H1 (cell line): Measurements from ENCODE around the gene PRDM15. TPM values are rescaled to one million over a fixed set of nuclear protein-coding genes. Genes with fewer than 3 reads are reported as not detected.

Source experiments
- CTCF ChIA-PET: fragments of 300-600 bp; sonication (Branson Sonifier 250); formaldehyde crosslinking; loops from one replicate; lab custom pipeline; 2021; ENCODE audit not compliant: partially characterized antibody; lab: Charles Lee
- POLR2A ChIA-PET: fragments of 300-600 bp; sonication (Branson Sonifier 250); formaldehyde crosslinking; loops from one replicate; lab custom pipeline; 2021; ENCODE audit warnings: inconsistent platforms; ENCODE audit not compliant: partially characterized antibody; lab: Charles Lee
- DNase-seq, 2 experiments: peaks; one replicate each; pipeline versions ENCODE4 v3.0.0 to v3.0.0-alpha.2; 2010 to 2022; ENCODE audit warnings: low spot score in 2 of 2, low read depth in 1 of 2, mixed read lengths in 1 of 2
- FAIRE-seq: peaks from 2 replicates; lab custom pipeline; 2011; peaks lifted over from hg19 to GRCh38; lab: Jason Lieb, UNC
- H2AFZ ChIP-seq: 2 replicates; pipeline ENCODE4 v1.8.1; 2012; ENCODE audit warnings: low read length, inconsistent platforms
- H2AK5ac ChIP-seq: 2 replicates; pipeline ENCODE4 v1.6.1; 2013; ENCODE audit warnings: low read depth, low read length
- H2BK120ac ChIP-seq: replicated peaks from 2 replicates; pipeline ENCODE3; 2013; ENCODE audit warnings: low read depth, low read length, inconsistent platforms
- H2BK12ac ChIP-seq: 2 replicates; pipeline ENCODE4 v1.6.1; 2013; ENCODE audit warnings: low read depth, low read length
- H2BK15ac ChIP-seq: 2 replicates; pipeline ENCODE4 v1.6.1; 2013; ENCODE audit warnings: low read length
- H2BK20ac ChIP-seq: 2 replicates; pipeline ENCODE4 v1.6.1; 2013; ENCODE audit warnings: low read length
- H2BK5ac ChIP-seq: 2 replicates; pipeline ENCODE4 v1.6.1; 2013; ENCODE audit warnings: low read depth, low read length
- H3K14ac ChIP-seq: 2 replicates; pipeline ENCODE4 v1.6.1; 2013; ENCODE audit warnings: inconsistent platforms; ENCODE audit not compliant: insufficient read length
- H3K18ac ChIP-seq: 2 replicates; pipeline ENCODE4 v1.6.1; 2013; ENCODE audit warnings: low read length; ENCODE audit errors: extremely low read depth
- H3K23ac ChIP-seq: 2 replicates; pipeline ENCODE4 v1.6.1; 2013; ENCODE audit warnings: inconsistent platforms; ENCODE audit not compliant: insufficient read length
- H3K23me2 ChIP-seq: 2 replicates; pipeline ENCODE4 v1.6.1; 2013; ENCODE audit warnings: low read depth, low read length
- H3K27ac ChIP-seq: 2 replicates; pipeline ENCODE4 v1.6.1; 2011; ENCODE audit warnings: low read depth, low read length, inconsistent platforms
- H3K27me3 ChIP-seq, 4 experiments: replicated peaks in 1 of 4; 1 replicate in 1 of 4; 2 replicates in 3 of 4; pipeline versions ENCODE4 v1.6.1 to v1.8.1; 2011 to 2013; ENCODE audit warnings: low read length in 3 of 4, mild to moderate bottlenecking in 3 of 4, inconsistent platforms in 2 of 4, mixed read lengths in 2 of 4, moderate library complexity in 1 of 4; ENCODE audit not compliant: control insufficient read depth in 3 of 4, insufficient read depth in 3 of 4; ENCODE audit errors: extremely low read depth in 1 of 4
- H3K36me3 ChIP-seq, 4 experiments: 2 replicates each; pipeline versions ENCODE4 v1.6.1 to v1.8.1; 2011 to 2013; ENCODE audit warnings: mild to moderate bottlenecking in 4 of 4, low read length in 3 of 4, moderate library complexity in 2 of 4, control low read depth in 1 of 4, inconsistent platforms in 1 of 4; ENCODE audit not compliant: insufficient read depth in 4 of 4, control insufficient read depth in 2 of 4
- H3K4ac ChIP-seq: replicated peaks from 2 replicates; pipeline ENCODE3; 2013; ENCODE audit warnings: low read length, low read depth, mixed read lengths, inconsistent platforms; ENCODE audit not compliant: insufficient read length
- H3K4me1 ChIP-seq, 4 experiments: replicated peaks in 1 of 4; 1 replicate in 1 of 4; 2 replicates in 3 of 4; pipeline versions ENCODE4 v1.6.1 to v1.8.1; 2011 to 2013; ENCODE audit warnings: low read length in 3 of 4, inconsistent platforms in 2 of 4, mixed read lengths in 1 of 4; ENCODE audit not compliant: insufficient read depth in 4 of 4, control insufficient read depth in 3 of 4
- H3K4me2 ChIP-seq, 2 experiments: 2 replicates each; pipeline versions ENCODE4 v1.6.1 to v1.8.1; 2011 to 2013; ENCODE audit warnings: low read depth in 2 of 2, low read length in 2 of 2, control low read depth in 1 of 2, inconsistent platforms in 1 of 2, mild to moderate bottlenecking in 1 of 2; ENCODE audit not compliant: insufficient read depth in 1 of 2
- H3K4me3 ChIP-seq, 4 experiments: fragments of 200-600, 300-600 bp in 1 of 4; sonication (generic), shearing (Covaris generic), sonication (Bioruptor Twin) in 1 of 4; 2 replicates each; pipeline versions ENCODE4 v1.5.1 to v1.8.1; 2011 to 2016; ENCODE audit warnings: low read length in 4 of 4, low read depth in 3 of 4, control low read depth in 2 of 4, inconsistent platforms in 2 of 4, mild to moderate bottlenecking in 2 of 4, mixed read lengths in 1 of 4, moderate library complexity in 1 of 4; ENCODE audit not compliant: insufficient read depth in 2 of 4; ENCODE audit errors: extremely low read depth in 1 of 4
- H3K56ac ChIP-seq: replicated peaks from 2 replicates; pipeline ENCODE3; 2013; ENCODE audit warnings: low read depth, mild to moderate bottlenecking, mixed read lengths, low read length, inconsistent platforms; ENCODE audit not compliant: insufficient read length
- H3K79me1 ChIP-seq: 2 replicates; pipeline ENCODE4 v1.6.1; 2013; ENCODE audit warnings: low read depth, low read length, control low read depth
- H3K79me2 ChIP-seq, 2 experiments: 2 replicates each; pipeline versions ENCODE4 v1.6.1 to v1.8.1; 2012 to 2013; ENCODE audit warnings: low read length in 2 of 2, mild to moderate bottlenecking in 2 of 2, inconsistent platforms in 1 of 2; ENCODE audit not compliant: insufficient read depth in 2 of 2, control insufficient read depth in 1 of 2
- H3K9ac ChIP-seq, 4 experiments: replicated peaks in 1 of 4; 1 replicate in 1 of 4; 2 replicates in 3 of 4; pipeline versions ENCODE4 v1.6.1 to v1.8.1; 2011 to 2013; ENCODE audit warnings: low read depth in 3 of 4, low read length in 3 of 4, control low read depth in 2 of 4, mild to moderate bottlenecking in 2 of 4, moderate library complexity in 2 of 4, inconsistent platforms in 1 of 4; ENCODE audit errors: extremely low read depth in 1 of 4
- H3K9me3 ChIP-seq, 2 experiments: 2 replicates each; pipeline versions ENCODE4 v1.6.1 to v1.8.1; 2012 to 2013; ENCODE audit warnings: mild to moderate bottlenecking in 2 of 2, moderate library complexity in 2 of 2, control low read depth in 1 of 2, inconsistent platforms in 1 of 2, low read depth in 1 of 2, low read length in 1 of 2, mixed read lengths in 1 of 2; ENCODE audit not compliant: insufficient read depth in 2 of 2
- H4K20me1 ChIP-seq, 2 experiments: replicated peaks in 1 of 2; 2 replicates each; pipeline versions ENCODE3 to v1.8.1; 2011 to 2013; ENCODE audit warnings: inconsistent platforms in 2 of 2, low read length in 2 of 2, mild to moderate bottlenecking in 1 of 2; ENCODE audit not compliant: insufficient read depth in 2 of 2, control insufficient read depth in 1 of 2
- H4K5ac ChIP-seq: 2 replicates; pipeline ENCODE4 v1.6.1; 2013; ENCODE audit warnings: low read length, low read depth, mixed read lengths, inconsistent platforms; ENCODE audit not compliant: insufficient read length
- H4K8ac ChIP-seq: 2 replicates; pipeline ENCODE4 v1.8.0; 2013; ENCODE audit warnings: mild to moderate bottlenecking, moderate library complexity, low read length, inconsistent platforms; ENCODE audit not compliant: insufficient read depth; ENCODE audit errors: extremely low read depth
- H4K91ac ChIP-seq: replicated peaks from 2 replicates; pipeline ENCODE3; 2013; ENCODE audit warnings: low read length, mixed read lengths, inconsistent platforms; ENCODE audit not compliant: insufficient read length
- CTCF ChIP-seq, 3 experiments: IDR thresholded peaks; 1 replicate in 2 of 3; 2 replicates in 1 of 3; pipeline versions ENCODE4 v1.5.1 to v1.6.1; 2011; ENCODE audit warnings: low read length in 3 of 3, mild to moderate bottlenecking in 3 of 3, inconsistent platforms in 2 of 3, low read depth in 1 of 3, moderate library complexity in 1 of 3; ENCODE audit not compliant: insufficient read depth in 1 of 3; ENCODE audit errors: control extremely low read depth in 1 of 3
- E2F6 ChIP-seq: IDR thresholded peaks from 2 replicates; pipeline ENCODE4 v1.6.1; 2012; ENCODE audit warnings: inconsistent platforms
- EP300 ChIP-seq, 2 experiments: IDR thresholded peaks; 1 replicate in 1 of 2; 2 replicates in 1 of 2; pipeline ENCODE4 v1.6.1; 2011 to 2012; ENCODE audit warnings: low read depth in 2 of 2, low read length in 2 of 2, mild to moderate bottlenecking in 2 of 2, borderline replicate concordance in 1 of 2, inconsistent platforms in 1 of 2, moderate library complexity in 1 of 2
- EZH2 ChIP-seq: fragments of 200-600 bp; sonication (generic); IDR thresholded peaks from 2 replicates; pipeline ENCODE4 v1.7.1; 2012; ENCODE audit warnings: low read depth, mild to moderate bottlenecking, moderate library complexity, low read length, inconsistent platforms; ENCODE audit not compliant: severe bottlenecking
- JUN ChIP-seq: IDR thresholded peaks from 2 replicates; pipeline ENCODE4 v1.6.1; 2011; ENCODE audit warnings: low read depth, mild to moderate bottlenecking, improper control_type of control experiment, low read length
- JUND ChIP-seq: IDR thresholded peaks from 2 replicates; pipeline ENCODE4 v1.6.1; 2011; ENCODE audit warnings: mild to moderate bottlenecking, improper control_type of control experiment, low read length
- POU5F1 ChIP-seq: IDR thresholded peaks from 2 replicates; pipeline ENCODE4 v1.6.1; 2011; ENCODE audit warnings: low read depth, mild to moderate bottlenecking, low read length, moderate library complexity
- RBBP5 ChIP-seq: IDR thresholded peaks from 2 replicates; pipeline ENCODE4 v1.7.1; 2012; ENCODE audit warnings: low read depth, mild to moderate bottlenecking, inconsistent platforms, low read length, moderate library complexity, borderline replicate concordance
- RXRA ChIP-seq: IDR thresholded peaks from 2 replicates; pipeline ENCODE4 v1.6.1; 2011; ENCODE audit warnings: low read depth, mild to moderate bottlenecking, low read length, moderate library complexity; ENCODE audit not compliant: insufficient read depth
- SRF ChIP-seq: IDR thresholded peaks from 2 replicates; pipeline ENCODE4 v1.6.1; 2011; ENCODE audit warnings: mild to moderate bottlenecking, low read depth, low read length, moderate library complexity
- ZNF274 ChIP-seq: IDR thresholded peaks from 2 replicates; pipeline ENCODE4 v1.7.0; 2012; ENCODE audit warnings: low read length, borderline replicate concordance; ENCODE audit errors: extremely low read depth
- WGBS, 2 experiments: shearing (Covaris generic) in 1 of 2; methylation state at CpG; one replicate each; pipeline versions ENCODE4 v1.1.6 to v1.1.7; 2013 to 2015; ENCODE audit warnings: low lambda C conversion rate in 2 of 2, mixed read lengths in 2 of 2, inconsistent platforms in 1 of 2, low coverage in 1 of 2, missing lambda C conversion rate in 1 of 2; ENCODE audit not compliant: insufficient replicate concordance in 2 of 2, insufficient coverage in 1 of 2, insufficient read length in 1 of 2; ENCODE audit errors: extremely low coverage in 1 of 2, missing lambda C conversion rate in 1 of 2; 5-methylcytosine and 5-hydroxymethylcytosine counted together
- polyA plus RNA-seq, 7 experiments: library from polyadenylated mRNA; depleted of rRNA in 3 of 7; stranded (reverse) in 5 of 7; unstranded in 2 of 7; fragments of >200 nt in 5 of 7; fragments of 200-250 nt in 2 of 7; gene quantifications; 1 replicate in 5 of 7; 2 replicates in 1 of 7; 4 replicates in 1 of 7; pipeline versions ENCODE4 v1.2.1 to v1.2.3, GENCODE V29; 2011 to 2013; ENCODE audit warnings: missing spikeins in 2 of 7, mixed read lengths in 2 of 7
- total RNA-seq: library from RNA; stranded (reverse); fragmentation: NEBNext Ultra II Directional; extraction: Animal tissue kit (Norgen Biotek cat#: 25700); gene quantifications from 2 replicates; pipeline ENCODE4 v1.2.1, GENCODE V29; 2021

Gene PRDM15
- total and polyA plus RNA-seq, 2 of the 8 experiments (the other 6 are each of a cell fraction or from before 2014, with no cell fraction given) = 9.7 to 10.5 TPM

GRCh38 chr21:41775149-41775472, 104.0 kb downstream of the PRDM15 start:
- no peak overlapping the region for H3K56ac ChIP-seq
- no peak overlapping the region for H2AFZ ChIP-seq
- H3K36me3 ChIP-seq = no peaks in the 10 kb centered on the region
- no peaks in the 10 kb centered on the region for H4K20me1 ChIP-seq
- H3K9me3 ChIP-seq = no peaks in the 10 kb centered on the region
- H3K18ac ChIP-seq = no peak overlapping the region
- H3K23me2 ChIP-seq = no peaks in the 10 kb centered on the region
- H3K4me1 ChIP-seq = peaks cover 8 to 16% (median 13%) of the 10 kb centered on the region in 4 experiments
- no peak overlapping the region for H4K91ac ChIP-seq
- no peak overlapping the region for H3K4ac ChIP-seq
- H4K8ac ChIP-seq = no peak overlapping the region; the same call in 1 of the 2 replicates
- no peak for FAIRE-seq
- ChIA-PET POLR2A (no interaction called here), CTCF (interaction anchor here (0.6 to 7.0 kb wide), 8 partner anchors 10 to 492 kb away, joined by 3 to 82 read pairs (median 5); partner anchors contain the start of gene RIPK4)
- H3K27ac ChIP-seq = no peak overlapping the region
- peaks cover 3 to 24% (median 19%) of the 10 kb centered on the region in 4 experiments for H3K27me3 ChIP-seq
- H3K9ac ChIP-seq = no peak overlapping the region
- no peak overlapping the region for H3K23ac ChIP-seq
- H4K5ac ChIP-seq = no peak overlapping the region
- H2BK120ac ChIP-seq = no peak overlapping the region
- H3K4me3 ChIP-seq = no peak overlapping the region
- DNase-seq = no peak
- TF ChIP-seq CTCF (IDR thresholded peaks at IDR 0.05; ENCODE audit: control extremely low read depth in 1 of 3, insufficient read depth in 1 of 3, low read depth in 1 of 3, low read length in 3 of 3) (no peak), RBBP5 (no peak), RXRA (no peak), JUND (no peak), POU5F1 (no peak), ZNF274 (no peak), JUN (no peak), EZH2 (no peak), SRF (no peak), E2F6 (no peak), EP300 (IDR thresholded peaks at IDR 0.05; ENCODE audit: borderline replicate concordance in 1 of 2, low read depth in 2 of 2, low read length in 2 of 2) (no peak)
- H2BK12ac ChIP-seq = no peak overlapping the region
- H2BK5ac ChIP-seq = no peak overlapping the region
- no peak overlapping the region for H2BK15ac ChIP-seq
- H2BK20ac ChIP-seq = no peak overlapping the region
- no peak overlapping the region for H3K4me2 ChIP-seq
- peak overlapping the region; percentile 15; the same call in 1 of the 2 replicates for H2AK5ac ChIP-seq
- 94% methylated on average over 3 of the region's 3 CpGs; no CpG with 5 or more reads in 1 of the 2 experiments for WGBS, 2 experiments
- no peaks in the 10 kb centered on the region for H3K79me2 ChIP-seq
- no peaks in the 10 kb centered on the region for H3K79me1 ChIP-seq
- H3K14ac ChIP-seq = no peak overlapping the region
